IPS DF 4.7 (cell line): ENCODE data around the gene CHI3L1.
A peak's percentile ranks its signal among the peaks of the same experiment; 100 is the strongest.
"Not testable (repeated sequence)": the region's sequence is repeated elsewhere in the genome, so short reads cannot be mapped to it uniquely, and the experiment has no call there.

Experiments
- DNase-seq: peaks from one replicate; pipeline ENCODE4 v3.0.0-alpha.2; 2013; ENCODE audit warnings: low spot score; ENCODE audit errors: extremely low read depth

Gene CHI3L1

GRCh38 chr1:203186446-203187303 lies at the start of gene CHI3L1:
Gene CHI3L1, minus strand, starts transcription at chr1:203186704. Its CDS starts 81 bp downstream, at chr1:203186623.
- DNase-seq = no peak

GRCh38 chr1:203234901-203235300 lies 48.4 kb upstream of the CHI3L1 start:
- not testable (repeated sequence) for DNase-seq

GRCh38 chr1:203229471-203230135 lies 43.1 kb upstream of the CHI3L1 start, which contains the start of gene CHIT1:
Gene CHIT1, minus strand, starts transcription at chr1:203229673. Its CDS starts 37 bp downstream, at chr1:203229636.
- DNase-seq = no peak

- DNase-seq = no peak
These were observed 42.2 kb upstream of the CHI3L1 start for GRCh38 chr1:203228670-203229069.

GRCh38 chr1:203227371-203228083 lies 41.0 kb upstream of the CHI3L1 start:
- no peak for DNase-seq

- DNase-seq = no peak
These were observed 38.6 kb upstream of the CHI3L1 start for GRCh38 chr1:203225071-203225470.

- DNase-seq = no peak
These were observed 36.7 kb upstream of the CHI3L1 start for GRCh38 chr1:203223012-203223775.

GRCh38 chr1:203219934-203220333 lies 33.4 kb upstream of the CHI3L1 start:
- DNase-seq = no peak

GRCh38 chr1:203219171-203219570 lies 32.7 kb upstream of the CHI3L1 start:
- no peak for DNase-seq

- no peak for DNase-seq
These were observed 31.2 kb upstream of the CHI3L1 start for GRCh38 chr1:203217668-203218067.

- DNase-seq = no peak
These were observed 30.7 kb upstream of the CHI3L1 start for GRCh38 chr1:203217139-203217655.

- DNase-seq = peak; percentile 87
These were observed 30.0 kb upstream of the CHI3L1 start for GRCh38 chr1:203216274-203217138.

GRCh38 chr1:203215573-203215972 lies 29.1 kb upstream of the CHI3L1 start:
- DNase-seq = no peak

GRCh38 chr1:203214871-203215270 lies 28.4 kb upstream of the CHI3L1 start:
- DNase-seq = no peak

GRCh38 chr1:203213126-203213525 lies 26.6 kb upstream of the CHI3L1 start:
- no peak for DNase-seq

GRCh38 chr1:203211812-203212211 lies 25.3 kb upstream of the CHI3L1 start:
- no peak for DNase-seq

GRCh38 chr1:203210988-203211387 lies 24.5 kb upstream of the CHI3L1 start:
- no peak for DNase-seq

- no peak for DNase-seq
These were observed 23.8 kb upstream of the CHI3L1 start for GRCh38 chr1:203210350-203210749.

- DNase-seq = no peak
These were observed 21.7 kb upstream of the CHI3L1 start for GRCh38 chr1:203208181-203208580.

- no peak for DNase-seq
These were observed 21.2 kb upstream of the CHI3L1 start for GRCh38 chr1:203207751-203208150.
